ENCODE data around the gene MAP3K3. TPM values are rescaled to one million over a fixed set of nuclear protein-coding genes. Genes with fewer than 3 reads are reported as not detected.

Gene MAP3K3
- total and polyA plus RNA-seq, 2 donors (not counting 3 experiments of a cell fraction or from before 2014, with no cell fraction given), result 56.6 to 81.0 TPM

DNA sequence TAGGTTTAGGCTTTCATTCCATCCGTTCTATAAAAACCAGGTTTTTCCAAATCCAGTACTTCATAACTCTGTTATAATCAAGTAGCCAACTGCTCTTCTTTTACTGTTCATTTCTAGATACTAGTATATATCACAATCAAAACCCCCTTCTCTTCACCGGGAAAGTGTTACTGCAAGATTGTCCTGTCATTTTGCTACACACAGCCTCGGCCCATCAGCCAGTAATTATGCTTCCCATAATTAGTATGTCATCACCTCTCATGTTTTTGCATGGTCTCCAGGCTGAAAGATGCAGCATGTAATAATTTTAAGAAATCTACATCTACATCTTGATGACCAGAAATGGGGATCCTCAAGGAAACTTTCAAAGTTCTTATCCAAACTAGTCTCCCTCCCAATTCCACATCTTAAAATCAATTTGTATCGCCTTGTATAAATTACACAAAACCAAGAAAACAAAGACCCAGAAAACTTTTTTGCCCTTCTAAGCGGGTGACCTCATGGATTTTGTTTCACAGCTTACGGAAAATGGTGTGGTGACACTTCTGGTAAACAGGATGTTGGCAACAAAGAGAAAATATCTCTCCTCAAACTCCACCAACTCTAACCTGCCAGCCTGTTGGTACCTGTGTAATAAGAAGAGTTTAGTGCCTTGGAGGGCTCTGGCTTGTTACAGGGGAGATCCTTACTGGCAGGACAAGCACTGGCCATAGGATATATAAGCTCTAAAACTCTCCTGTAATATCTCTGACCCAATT lies 12.2 kb upstream of the MAP3K3 start:
- DNase-seq (ENCODE audit: low read depth, low spot score) (no peak), FAIRE-seq (no peak)
- no peaks in the 10 kb centered on the region for H3K79me2 ChIP-seq (ENCODE audit: control insufficient read depth, insufficient read depth, low read length)
- no peak overlapping the region for H3K4me3 ChIP-seq (replicated peaks in 1 of 3; ENCODE audit: insufficient read depth in 1 of 3, low read depth in 1 of 3, low read length in 3 of 3)
- no peaks in the 10 kb centered on the region for H3K9me3 ChIP-seq (replicated peaks; ENCODE audit: control insufficient read depth, insufficient read depth, low read length)
- H2AFZ ChIP-seq (ENCODE audit: low read depth, low read length), result no peak overlapping the region
- BruUV-seq (replicated peaks), result no TSS peak
- TF ChIP-seq POLR2AphosphoS5 (IDR thresholded peaks at IDR 0.05; ENCODE audit: insufficient read depth, low read depth, low read length), result no peak
- no peak for TF ChIP-seq MYC (IDR thresholded peaks at IDR 0.05; ENCODE audit: low read depth, low read length)
- no peak for TF ChIP-seq GATA2 (IDR thresholded peaks at IDR 0.05; ENCODE audit: insufficient read depth, insufficient read length, low read depth, low read length)
- TF ChIP-seq POLR2A (IDR thresholded peaks at IDR 0.05; ENCODE audit: low read depth, low read length), result no peak
- no peak for TF ChIP-seq JUN (IDR thresholded peaks at IDR 0.05; ENCODE audit: borderline replicate concordance, insufficient read depth, insufficient read length, low read depth)
- no peak for TF ChIP-seq EZH2 (IDR thresholded peaks at IDR 0.05; ENCODE audit: borderline replicate concordance, low read depth, low read length, severe bottlenecking)
- TF ChIP-seq FOS (IDR thresholded peaks at IDR 0.05; ENCODE audit: borderline replicate concordance, insufficient read depth, low read length), result no peak
- TF ChIP-seq, protein P1, sequence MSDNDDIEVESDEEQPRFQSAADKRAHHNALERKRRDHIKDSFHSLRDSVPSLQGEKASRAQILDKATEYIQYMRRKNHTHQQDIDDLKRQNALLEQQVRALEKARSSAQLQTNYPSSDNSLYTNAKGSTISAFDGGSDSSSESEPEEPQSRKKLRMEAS (IDR thresholded peaks at IDR 0.05; ENCODE audit: insufficient read depth, insufficient read length), result no peak
- TF ChIP-seq, protein P2, sequence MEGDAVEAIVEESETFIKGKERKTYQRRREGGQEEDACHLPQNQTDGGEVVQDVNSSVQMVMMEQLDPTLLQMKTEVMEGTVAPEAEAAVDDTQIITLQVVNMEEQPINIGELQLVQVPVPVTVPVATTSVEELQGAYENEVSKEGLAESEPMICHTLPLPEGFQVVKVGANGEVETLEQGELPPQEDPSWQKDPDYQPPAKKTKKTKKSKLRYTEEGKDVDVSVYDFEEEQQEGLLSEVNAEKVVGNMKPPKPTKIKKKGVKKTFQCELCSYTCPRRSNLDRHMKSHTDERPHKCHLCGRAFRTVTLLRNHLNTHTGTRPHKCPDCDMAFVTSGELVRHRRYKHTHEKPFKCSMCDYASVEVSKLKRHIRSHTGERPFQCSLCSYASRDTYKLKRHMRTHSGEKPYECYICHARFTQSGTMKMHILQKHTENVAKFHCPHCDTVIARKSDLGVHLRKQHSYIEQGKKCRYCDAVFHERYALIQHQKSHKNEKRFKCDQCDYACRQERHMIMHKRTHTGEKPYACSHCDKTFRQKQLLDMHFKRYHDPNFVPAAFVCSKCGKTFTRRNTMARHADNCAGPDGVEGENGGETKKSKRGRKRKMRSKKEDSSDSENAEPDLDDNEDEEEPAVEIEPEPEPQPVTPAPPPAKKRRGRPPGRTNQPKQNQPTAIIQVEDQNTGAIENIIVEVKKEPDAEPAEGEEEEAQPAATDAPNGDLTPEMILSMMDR (IDR thresholded peaks at IDR 0.05; ENCODE audit: extremely low read depth in 1 of 2, insufficient read depth in 1 of 2, low read depth in 1 of 2, low read length in 2 of 2), result no peak
- ChIA-PET CTCF (interaction anchor here (3.9 to 8.7 kb wide), 2 partner anchors 131 to 184 kb away, joined by 52 to 239 read pairs; partner anchors contain the start of gene ACE), POLR2A (no interaction called here)
- dilution Hi-C loops (cut with MboI; ENCODE audit: extremely low pct_ligation_motif_present, low sequenced_read_pairs) (no loop called here), intact Hi-C loops (cut with micrococcal nuclease) (loop anchor here (5.0 kb wide), 1 partner anchor 113 kb away; no protein-coding TSS in a partner anchor)
- no peaks in the 10 kb centered on the region for H3K4me1 ChIP-seq (ENCODE audit: control insufficient read depth, extremely low read depth, insufficient read depth, low read length)
- H4K20me1 ChIP-seq (replicated peaks; ENCODE audit: control insufficient read depth, extremely low read depth, insufficient read depth, low read length), result no peaks in the 10 kb centered on the region
- H3K4me2 ChIP-seq (ENCODE audit: insufficient read depth, low read length), result no peak overlapping the region
- no peaks in the 10 kb centered on the region for H3K27me3 ChIP-seq (ENCODE audit: control insufficient read depth in 2 of 2, insufficient read depth in 2 of 2, low read length in 2 of 2)
- H3K9me1 ChIP-seq (replicated peaks; ENCODE audit: control insufficient read depth, extremely low read depth, insufficient read depth, low read length), result no peaks in the 10 kb centered on the region
- no peak overlapping the region for H3K27ac ChIP-seq (ENCODE audit: insufficient read depth, low read depth, low read length)
- peaks cover 16 to 33% of the 10 kb centered on the region in 2 experiments for H3K36me3 ChIP-seq (ENCODE audit: control insufficient read depth in 2 of 2, extremely low read depth in 1 of 2, insufficient read depth in 2 of 2, low read length in 2 of 2)
- H3K9ac ChIP-seq (replicated peaks; ENCODE audit: extremely low read depth, insufficient read depth, low read length), result no peak overlapping the region
